Renal cortex interstitium (tissue), 11 donors: ENCODE data around the gene TGM2. TPM values are rescaled to one million over a fixed set of nuclear protein-coding genes. Genes with fewer than 3 reads are reported as not detected.

Experiments
- DNase-seq, 11 donors: peaks; one replicate each; pipeline ENCODE4 v3.0.0-alpha.2; 2013; ENCODE audit warnings: low read depth in 9 of 11, low spot score in 4 of 11; ENCODE audit errors: extremely low read depth in 1 of 11
- polyA plus RNA-seq, 3 donors: library from polyadenylated mRNA; unstranded; fragments of 120-200 nt; gene quantifications; one replicate each; pipeline ENCODE4 v1.2.1, GENCODE V29; 2013; ENCODE audit not compliant: insufficient read length in 3 of 3

Gene TGM2
- polyA plus RNA-seq, 3 donors, result 29.3 to 40.4 (median 39.4) TPM

DNA sequence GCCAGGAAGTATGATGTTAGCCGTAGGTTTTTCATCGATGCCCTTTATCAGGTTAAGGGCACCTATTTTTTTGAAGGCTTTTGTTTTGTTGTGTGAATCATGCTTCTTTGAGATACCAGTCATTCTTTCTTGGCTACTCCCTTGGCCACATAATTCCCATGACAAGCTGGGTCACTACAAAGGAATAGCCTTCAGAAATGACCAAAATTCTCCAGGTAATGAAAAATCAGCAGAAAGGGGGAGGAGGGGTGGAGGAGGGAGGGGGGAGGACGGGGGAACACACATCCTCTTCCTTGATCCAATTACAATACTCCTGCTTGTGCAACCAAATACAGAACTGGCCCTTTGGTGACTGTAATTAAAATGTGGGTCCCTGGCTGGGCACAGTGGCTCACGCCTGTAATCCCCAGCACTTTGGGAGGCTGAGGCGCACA lies 21.7 kb upstream of the TGM2 start:
- DNase-seq, result no peak

GRCh38 chr20:38184101-38184500 lies 19.0 kb upstream of the TGM2 start:
- peak in 10 of 11 donors; percentile 49 to 83 (median 68) for DNase-seq

DNA sequence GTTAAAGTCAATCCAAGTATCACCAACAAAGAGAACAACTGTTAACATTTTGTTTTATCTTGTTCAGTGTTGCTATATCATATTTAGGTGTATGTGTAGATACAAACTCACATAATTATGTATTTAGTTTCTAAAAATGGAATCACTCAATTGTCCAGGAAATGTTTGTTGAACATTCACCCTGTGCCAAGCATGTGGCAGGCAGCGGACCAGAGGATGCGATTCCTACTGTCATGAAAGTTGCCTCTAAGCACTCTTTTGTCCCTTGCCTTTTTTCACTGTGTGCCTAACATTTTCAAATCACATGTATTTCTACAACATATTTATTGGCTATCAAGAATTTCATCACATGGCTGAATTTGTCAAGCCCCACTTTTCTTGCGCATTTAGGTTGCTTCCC lies 16.9 kb upstream of the TGM2 start:
- DNase-seq, result no peak

GRCh38 chr20:38181207-38181801 lies 16.2 kb upstream of the TGM2 start:
- DNase-seq, result no peak

- no peak for DNase-seq
These were observed 15.7 kb upstream of the TGM2 start for GRCh38 chr20:38180781-38181180.

DNA sequence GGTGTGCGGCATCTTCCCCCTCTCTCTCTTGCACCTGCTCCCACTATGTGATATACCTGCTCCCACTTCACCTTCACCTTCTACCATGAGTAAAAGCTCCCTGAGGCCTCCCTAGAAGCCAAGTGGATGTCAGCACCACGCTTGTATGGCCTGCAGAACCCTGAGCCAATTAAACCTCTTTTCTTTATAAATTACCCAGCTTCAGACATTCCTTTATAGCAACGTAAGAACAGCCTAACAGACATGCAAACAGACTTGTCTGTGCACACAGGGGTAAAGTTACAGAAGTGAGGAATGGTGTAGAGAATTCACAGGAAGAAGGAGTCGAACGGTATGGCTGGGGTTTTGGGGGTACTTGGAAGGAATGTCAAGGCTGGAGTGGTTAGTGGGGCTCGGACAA lies 14.8 kb upstream of the TGM2 start:
- no peak for DNase-seq

GRCh38 chr20:38178581-38178980 lies 13.5 kb upstream of the TGM2 start:
- DNase-seq, result no peak

DNA sequence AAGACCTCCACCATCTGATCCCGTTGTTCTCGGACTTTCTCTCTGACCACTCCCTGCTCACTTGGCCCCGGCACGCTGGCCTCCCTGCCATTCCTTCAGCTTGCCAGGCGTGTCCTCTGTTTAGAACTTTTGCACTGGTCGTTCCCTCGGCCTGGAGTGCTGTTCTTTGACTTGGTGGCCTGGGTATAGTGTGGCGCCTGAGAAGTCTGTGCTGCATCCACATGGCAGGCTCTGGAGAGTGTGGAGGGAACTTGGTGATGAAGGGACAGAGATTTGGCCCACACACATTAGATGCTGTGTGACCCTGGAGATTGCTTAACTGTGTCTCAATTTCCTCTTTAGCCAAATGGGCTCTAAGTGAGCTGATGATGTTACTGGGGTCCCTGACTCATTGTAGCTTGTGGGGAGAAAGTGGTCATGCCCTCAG lies 13.0 kb upstream of the TGM2 start:
- DNase-seq, result no peak

GRCh38 chr20:38177201-38177600 lies 12.1 kb upstream of the TGM2 start:
- no peak for DNase-seq

DNA sequence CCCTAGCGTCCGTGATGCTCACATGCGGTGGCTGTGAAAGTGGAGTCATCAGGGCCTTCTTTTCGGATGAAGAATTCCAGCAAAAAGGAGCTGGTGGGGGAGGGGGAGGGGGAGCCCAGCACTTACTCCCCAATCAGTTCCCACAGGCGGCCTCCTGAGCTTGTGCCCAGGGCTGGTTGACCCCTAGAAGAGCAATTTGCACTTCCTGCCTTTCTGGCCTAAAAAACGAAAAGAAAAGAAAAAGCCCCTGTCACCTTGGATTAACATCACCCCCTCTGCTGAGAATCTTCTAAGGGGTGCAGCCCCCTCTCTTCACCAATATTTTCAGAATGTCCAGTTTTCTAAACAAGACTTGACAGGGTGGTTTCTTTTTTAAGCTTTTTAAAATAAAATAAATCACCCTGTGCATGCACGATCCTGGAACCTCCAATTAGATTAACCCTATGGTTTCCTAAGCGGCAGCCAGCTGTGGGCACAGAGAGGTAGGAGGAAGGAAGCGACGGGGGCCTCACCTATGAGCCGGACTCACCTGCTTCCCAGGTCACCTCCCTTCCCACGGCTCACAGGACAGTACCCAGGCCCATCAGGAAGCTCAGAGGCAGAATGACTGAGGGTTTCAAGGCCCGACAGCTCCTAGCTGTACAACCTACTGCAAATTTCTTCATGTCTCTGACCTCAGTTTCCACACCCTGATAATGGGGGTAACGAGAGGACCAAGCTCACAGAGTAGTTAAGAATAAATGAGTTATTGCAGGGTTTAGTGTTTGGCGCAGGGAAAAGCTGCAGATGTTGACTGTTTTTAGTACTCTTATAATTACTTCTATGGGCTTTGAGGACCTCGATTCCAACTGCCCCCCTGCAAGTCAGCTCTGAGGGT lies 10.5 kb upstream of the TGM2 start:
- no peak for DNase-seq

- no peak for DNase-seq
These were observed 8.4 kb upstream of the TGM2 start for GRCh38 chr20:38173237-38174156.

DNA sequence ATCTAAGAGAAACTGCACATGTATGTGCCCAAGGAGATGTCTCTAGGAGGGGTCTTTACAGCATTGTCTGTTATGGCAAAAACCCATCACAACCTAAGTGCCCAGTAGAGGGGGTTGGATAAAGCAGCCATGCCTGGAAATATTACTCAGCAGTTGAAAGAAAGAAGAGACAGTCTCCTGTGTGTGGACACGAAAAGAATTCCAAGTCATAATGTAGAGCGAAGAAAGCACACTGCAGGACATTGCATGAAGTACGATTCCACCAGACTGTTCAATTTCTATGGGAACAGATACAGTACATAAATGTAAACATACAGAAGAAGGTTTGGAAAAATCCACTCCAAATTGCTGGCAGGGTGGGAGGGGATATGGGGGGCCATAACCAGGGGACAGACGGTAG lies 7.3 kb upstream of the TGM2 start:
- DNase-seq, result no peak

GRCh38 chr20:38171675-38172043 lies 6.6 kb upstream of the TGM2 start:
- DNase-seq, result no peak

GRCh38 chr20:38170826-38171674 lies 6.0 kb upstream of the TGM2 start:
- peak in 1 of 11 donors; percentile 41 for DNase-seq

DNA sequence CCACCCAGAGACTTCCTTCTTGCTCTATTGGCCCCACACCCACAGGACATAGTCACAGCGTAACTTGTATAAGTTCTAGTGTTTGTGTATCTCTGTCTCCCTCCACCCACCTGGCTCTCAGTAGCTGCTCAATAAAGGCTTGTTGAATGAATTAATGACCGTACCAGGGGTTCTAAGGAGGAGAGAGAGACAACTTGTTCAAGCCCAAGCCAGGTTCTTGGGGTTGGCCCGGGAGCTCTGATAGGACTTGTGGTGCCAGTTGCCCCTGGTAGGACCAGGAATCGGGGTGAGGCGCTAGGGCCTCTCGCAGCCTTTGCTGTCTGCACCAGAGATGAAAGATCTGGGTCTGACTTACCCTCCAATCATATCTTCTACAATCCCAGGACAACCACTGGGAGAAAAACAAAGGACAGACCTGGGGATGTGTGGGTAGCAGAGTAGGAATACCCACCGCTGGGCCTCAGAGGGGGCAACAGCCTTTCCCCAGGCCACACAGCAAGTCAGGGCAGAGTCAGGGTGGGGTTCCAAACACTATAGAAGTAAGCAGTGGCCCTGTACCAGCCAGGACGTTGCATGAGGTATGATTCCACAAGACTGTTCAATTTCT lies 5.3 kb upstream of the TGM2 start:
- no peak for DNase-seq

DNA sequence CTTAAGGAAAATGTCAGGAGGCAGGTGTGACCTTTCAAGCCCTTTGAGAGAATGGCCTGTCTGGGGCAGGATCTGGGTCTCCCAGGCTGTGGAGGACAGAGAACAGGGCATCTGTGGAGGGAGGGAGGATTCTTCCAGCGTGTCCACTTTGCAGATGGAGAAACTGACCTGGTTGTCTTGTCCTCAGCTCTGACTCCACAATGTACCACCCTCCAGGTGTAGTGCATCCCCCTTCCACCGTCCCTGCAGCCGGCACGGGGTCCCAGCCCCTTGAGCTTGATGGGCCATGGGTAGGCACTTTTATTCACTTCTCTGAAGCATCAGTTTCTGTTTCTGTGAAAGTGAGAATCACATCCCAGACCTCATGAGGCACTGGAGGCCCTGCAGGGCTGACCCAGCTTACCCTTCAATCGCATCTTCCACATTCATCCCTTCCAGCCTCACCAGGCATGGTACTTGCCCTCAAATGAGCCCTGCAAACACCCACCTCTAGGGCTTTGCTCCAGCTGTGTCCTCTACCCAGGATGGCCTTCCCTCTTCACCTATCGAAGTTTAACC lies 4.6 kb upstream of the TGM2 start:
- DNase-seq, result no peak

DNA sequence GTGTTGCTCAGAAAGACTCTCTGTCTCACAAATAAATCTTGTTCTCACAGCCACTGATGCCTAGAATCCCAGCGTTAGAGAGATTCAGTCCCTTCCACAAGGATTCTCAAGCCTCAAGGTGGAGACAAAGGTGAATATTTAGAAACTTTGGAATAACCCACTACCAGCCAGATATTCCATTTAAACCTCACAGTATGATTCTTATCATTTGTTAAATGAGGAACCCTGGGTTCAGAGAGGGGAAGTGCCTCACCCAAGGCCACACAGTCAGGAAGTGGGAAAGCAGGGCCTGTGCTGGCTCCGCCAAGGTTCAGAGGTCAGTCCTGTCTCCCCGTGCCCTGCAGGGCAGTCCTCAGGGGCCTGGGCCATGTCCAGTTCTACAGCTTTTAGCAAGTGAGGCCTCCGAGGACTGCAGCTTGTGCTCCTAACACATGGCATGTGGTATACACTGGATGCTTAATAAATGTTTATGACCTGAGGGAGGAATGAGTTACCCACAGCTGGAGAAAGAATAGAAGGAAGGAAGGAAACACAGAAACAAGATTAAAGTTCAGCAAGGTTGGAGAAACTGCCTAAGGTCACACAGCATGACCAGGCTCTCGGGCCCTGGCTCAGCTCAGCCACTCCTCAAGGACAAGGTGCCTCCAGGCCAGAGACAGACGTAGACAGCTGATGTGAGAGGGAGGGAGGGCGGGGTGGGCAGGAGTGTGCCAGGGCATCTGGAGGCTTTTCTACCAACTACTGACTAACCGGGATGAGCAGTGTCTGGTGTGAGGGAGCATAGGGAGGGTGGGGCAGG lies 3.9 kb upstream of the TGM2 start:
- DNase-seq, result no peak
